Muscle of leg (tissue), 11 donors: ENCODE measurements around the gene DOCK1. TPM values are rescaled to one million over a fixed set of nuclear protein-coding genes. Genes with fewer than 3 reads are reported as not detected.

Experiments
- DNase-seq: peaks from one replicate; pipeline ENCODE4 v3.0.0; 2013
- H3K27ac ChIP-seq: one replicate; pipeline ENCODE4 v1.5.1; 2013; ENCODE audit warnings: mild to moderate bottlenecking, low read length, control low read depth
- H3K27me3 ChIP-seq: one replicate; pipeline ENCODE4 v1.6.1; 2013; ENCODE audit warnings: low read length; ENCODE audit not compliant: control insufficient read depth, insufficient read depth
- H3K36me3 ChIP-seq: one replicate; pipeline ENCODE4 v1.6.1; 2013; ENCODE audit warnings: low read length; ENCODE audit not compliant: control insufficient read depth, insufficient read depth
- H3K4me1 ChIP-seq: one replicate; pipeline ENCODE4 v1.6.1; 2013; ENCODE audit warnings: low read length; ENCODE audit not compliant: control insufficient read depth, insufficient read depth
- H3K4me3 ChIP-seq: one replicate; pipeline ENCODE4 v1.5.1; 2013; ENCODE audit warnings: low read length, control low read depth
- H3K9me3 ChIP-seq: replicated peaks from 2 replicates; pipeline ENCODE4 v1.6.1; 2013; ENCODE audit warnings: low read depth, low read length; ENCODE audit not compliant: control insufficient read depth
- whole genome bisulfite sequencing: methylation state at CpG from one replicate; pipeline ENCODE4 v1.1.5; 2013; ENCODE audit warnings: missing lambda C conversion rate; ENCODE audit not compliant: insufficient coverage; 5-methylcytosine and 5-hydroxymethylcytosine counted together
- polyA plus RNA-seq, 8 donors: library from polyadenylated mRNA; unstranded; fragments of 120-200 nt; gene quantifications; one replicate each; pipeline versions ENCODE4 v1.2.1 to v1.2.3, GENCODE V29; 2013; ENCODE audit warnings: inconsistent platforms in 1 of 8, low replicate concordance in 1 of 8; ENCODE audit not compliant: insufficient read length in 8 of 8, insufficient read depth in 1 of 8
- total RNA-seq: library from RNA; stranded (reverse); fragments of 120-200 nt; gene quantifications from one replicate; pipeline ENCODE4 v1.2.4, GENCODE V29; 2013

DOCK1 gene
- total and polyA plus RNA-seq, 9 donors = 27.3 to 52.9 (median 37.1) TPM

DNA sequence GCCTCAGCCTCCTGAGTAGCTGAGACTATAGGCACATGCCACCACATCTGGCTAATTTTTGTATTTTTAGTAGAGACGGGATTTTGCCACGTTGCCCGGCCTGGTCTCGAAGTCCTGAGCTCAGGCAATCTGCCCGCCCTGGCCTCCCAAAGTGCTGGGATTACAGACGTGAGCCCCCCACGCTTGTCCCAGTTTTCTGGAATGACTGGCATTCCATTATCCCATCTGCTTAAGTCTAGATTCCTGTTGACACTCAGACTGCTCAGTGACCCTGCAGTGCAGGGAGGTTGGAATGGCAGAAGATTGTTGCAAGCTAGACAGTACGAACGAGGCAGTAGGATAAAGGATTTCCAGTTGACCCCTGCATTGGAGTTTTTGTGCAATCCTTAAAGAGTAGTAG lies 508.8 kb downstream of the DOCK1 start:
- Histone ChIP-seq H3K36me3 (peaks cover 30% of the 10 kb centered on the region), H3K27ac (no peak overlapping the region), H3K4me3 (no peak overlapping the region), H3K27me3 (no peaks in the 10 kb centered on the region), H3K9me3 (no peaks in the 10 kb centered on the region), H3K4me1 (peaks cover 18% of the 10 kb centered on the region)
- 91% methylated on average over 6 of the region's 9 CpGs for WGBS
- DNase-seq = no peak

- 40% methylated on average over 1 of the region's 9 CpGs for WGBS
Observed at GRCh38 chr10:127415116-127415515, 509.9 kb downstream of the DOCK1 start.

DNA sequence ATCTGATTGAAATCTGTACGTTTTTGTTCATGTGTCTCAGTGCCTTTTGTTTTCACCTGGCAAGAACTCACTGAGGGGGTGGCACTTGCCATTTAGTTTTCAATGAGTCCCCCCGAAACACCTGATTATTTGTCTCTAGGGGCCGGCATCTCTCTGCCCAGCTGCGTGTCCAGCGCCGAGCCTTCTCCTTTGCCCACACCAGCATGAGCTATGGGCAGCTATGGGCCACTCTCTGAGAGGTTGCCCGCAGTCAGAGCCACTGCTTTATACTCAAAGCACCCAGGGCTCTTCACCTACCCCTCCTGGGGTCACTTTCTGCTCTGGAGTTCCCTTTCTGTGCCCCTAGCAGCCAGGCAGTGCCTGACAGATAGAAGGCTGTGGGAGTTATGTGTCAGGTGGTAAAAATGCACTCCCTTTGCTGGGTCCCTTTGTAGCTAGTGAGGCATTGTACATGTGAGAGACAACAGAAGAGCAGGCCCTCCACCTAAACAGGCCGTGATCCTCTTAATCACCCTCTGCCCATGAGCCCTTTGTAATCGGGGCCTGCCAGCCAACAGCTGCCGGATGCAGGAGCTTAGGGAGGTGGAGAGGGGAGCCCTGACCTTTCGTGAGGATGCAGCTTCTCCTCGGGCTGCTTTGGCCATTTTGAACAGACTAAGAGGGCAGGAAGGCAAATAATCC lies 510.8 kb downstream of the DOCK1 start:
- peaks cover 38% of the 10 kb centered on the region for H3K36me3 ChIP-seq
- whole genome bisulfite sequencing = 76% methylated on average over 8 of the region's 12 CpGs

More at GRCh38 chr10:127415116-127415515, 509.9 kb downstream of the DOCK1 start:
- H3K27ac ChIP-seq = no peak overlapping the region
- no peaks in the 10 kb centered on the region for H3K27me3 ChIP-seq
- peaks cover 40% of the 10 kb centered on the region for H3K36me3 ChIP-seq
- no peak for DNase-seq
- no peaks in the 10 kb centered on the region for H3K9me3 ChIP-seq
- peaks cover 18% of the 10 kb centered on the region for H3K4me1 ChIP-seq
- no peak overlapping the region for H3K4me3 ChIP-seq

GRCh38 chr10:127417031-127417430 lies 511.8 kb downstream of the DOCK1 start:
- DNase-seq = no peak
- peaks cover 18% of the 10 kb centered on the region for H3K4me1 ChIP-seq
- 85% methylated on average over 6 of the region's 10 CpGs for WGBS
- H3K36me3 ChIP-seq = peaks cover 38% of the 10 kb centered on the region
- no peaks in the 10 kb centered on the region for H3K9me3 ChIP-seq
- H3K27me3 ChIP-seq = no peaks in the 10 kb centered on the region
- no peak overlapping the region for H3K27ac ChIP-seq
- H3K4me3 ChIP-seq = no peak overlapping the region

More for the DNA sequence above, 510.8 kb downstream of the DOCK1 start:
- Histone ChIP-seq H3K27ac (no peak overlapping the region), H3K4me3 (no peak overlapping the region), H3K9me3 (no peaks in the 10 kb centered on the region), H3K4me1 (peaks cover 18% of the 10 kb centered on the region), H3K27me3 (no peaks in the 10 kb centered on the region)
- DNase-seq = no peak

DNA sequence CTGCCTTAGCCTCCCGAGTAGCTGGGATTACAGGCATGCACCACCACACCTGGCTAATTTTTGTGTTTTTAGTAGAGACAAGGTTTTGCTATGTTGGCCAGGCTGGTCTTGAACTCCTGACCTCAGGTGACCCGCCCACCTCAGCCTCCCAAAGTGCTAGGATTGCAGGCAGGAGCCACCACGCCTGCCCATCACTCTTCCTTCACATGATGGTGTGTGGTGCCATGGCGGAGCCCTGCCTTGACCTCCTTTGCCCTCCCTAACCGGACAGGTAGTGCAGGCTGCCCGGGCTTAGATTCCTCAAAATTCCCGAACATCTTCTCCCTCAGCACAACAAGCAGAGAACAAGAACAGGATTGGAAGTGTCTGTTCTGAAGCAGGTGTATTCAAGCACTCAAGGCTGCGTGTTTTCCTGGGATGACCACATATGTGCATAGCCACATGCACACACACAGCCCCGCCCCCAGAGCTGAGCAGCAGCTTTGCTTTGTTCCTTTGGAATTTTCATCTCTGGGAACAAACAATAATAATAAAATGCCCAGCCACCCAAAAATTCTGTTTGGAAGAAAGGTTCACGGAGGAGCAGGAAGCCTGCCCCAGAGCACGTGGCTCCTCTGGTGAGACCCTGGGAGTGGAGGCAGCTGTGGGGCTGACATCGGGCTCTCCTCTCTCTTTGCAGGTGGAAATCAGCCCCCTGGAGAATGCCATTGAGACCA lies 512.6 kb downstream of the DOCK1 start:
- 85% methylated on average over 4 of the region's 12 CpGs for WGBS
- Histone ChIP-seq H3K9me3 (no peaks in the 10 kb centered on the region), H3K27me3 (no peaks in the 10 kb centered on the region), H3K4me1 (peaks cover 18% of the 10 kb centered on the region), H3K36me3 (peaks cover 35% of the 10 kb centered on the region), H3K4me3 (no peak overlapping the region), H3K27ac (no peak overlapping the region)
- DNase-seq = no peak

GRCh38 chr10:127418536-127419168 lies 513.4 kb downstream of the DOCK1 start:
- H3K27me3 ChIP-seq = no peaks in the 10 kb centered on the region
- no peaks in the 10 kb centered on the region for H3K9me3 ChIP-seq
- 84% methylated on average over 10 of the region's 13 CpGs for WGBS
- H3K4me3 ChIP-seq = no peak overlapping the region
- peaks cover 35% of the 10 kb centered on the region for H3K36me3 ChIP-seq
- no peak overlapping the region for H3K27ac ChIP-seq
- DNase-seq = no peak
- H3K4me1 ChIP-seq = peaks cover 13% of the 10 kb centered on the region

DNA sequence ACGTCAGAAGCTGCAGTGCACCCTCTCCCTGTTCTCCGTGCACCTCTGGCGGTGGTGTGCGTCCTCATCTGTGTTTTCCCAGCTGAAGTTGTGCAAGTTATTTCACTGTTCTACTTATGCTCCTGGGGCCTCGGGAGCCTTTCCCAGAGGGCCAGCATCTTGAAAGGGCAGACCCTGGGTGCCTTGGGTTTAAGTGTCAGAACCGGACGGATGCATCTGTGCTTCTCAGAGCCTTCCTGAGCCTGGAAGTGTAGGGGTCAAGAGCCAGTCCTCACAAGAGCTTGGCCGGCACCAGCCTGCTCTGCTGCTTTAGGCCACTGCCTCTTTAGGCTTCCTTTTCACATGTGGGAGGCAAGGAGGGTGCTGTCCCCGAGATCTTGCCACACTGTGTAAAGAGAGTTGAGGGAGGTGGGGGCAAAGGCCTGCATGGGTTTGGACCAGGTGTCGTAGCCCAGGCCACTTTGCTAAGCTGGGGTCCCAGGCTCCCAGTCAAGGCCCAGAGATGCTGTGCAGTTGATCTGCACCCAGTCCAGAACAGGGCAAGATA lies 515.0 kb downstream of the DOCK1 start:
- 93% methylated on average over 9 of the region's 10 CpGs for WGBS
- peaks cover 35% of the 10 kb centered on the region for H3K36me3 ChIP-seq

GRCh38 chr10:127423218-127423915 lies 518.1 kb downstream of the DOCK1 start:
- DNase-seq = no peak
- no peaks in the 10 kb centered on the region for H3K9me3 ChIP-seq
- no peak overlapping the region for H3K27ac ChIP-seq
- WGBS = 64% methylated on average over 3 of the region's 8 CpGs
- peaks cover 12% of the 10 kb centered on the region for H3K4me1 ChIP-seq
- H3K27me3 ChIP-seq = no peaks in the 10 kb centered on the region
- no peak overlapping the region for H3K4me3 ChIP-seq
- H3K36me3 ChIP-seq = peaks cover 46% of the 10 kb centered on the region

More for the DNA sequence above, 515.0 kb downstream of the DOCK1 start:
- no peaks in the 10 kb centered on the region for H3K27me3 ChIP-seq
- H3K4me1 ChIP-seq = peaks cover 24% of the 10 kb centered on the region
- no peaks in the 10 kb centered on the region for H3K9me3 ChIP-seq
- H3K27ac ChIP-seq = no peak overlapping the region
- no peak for DNase-seq
- H3K4me3 ChIP-seq = no peak overlapping the region

DNA sequence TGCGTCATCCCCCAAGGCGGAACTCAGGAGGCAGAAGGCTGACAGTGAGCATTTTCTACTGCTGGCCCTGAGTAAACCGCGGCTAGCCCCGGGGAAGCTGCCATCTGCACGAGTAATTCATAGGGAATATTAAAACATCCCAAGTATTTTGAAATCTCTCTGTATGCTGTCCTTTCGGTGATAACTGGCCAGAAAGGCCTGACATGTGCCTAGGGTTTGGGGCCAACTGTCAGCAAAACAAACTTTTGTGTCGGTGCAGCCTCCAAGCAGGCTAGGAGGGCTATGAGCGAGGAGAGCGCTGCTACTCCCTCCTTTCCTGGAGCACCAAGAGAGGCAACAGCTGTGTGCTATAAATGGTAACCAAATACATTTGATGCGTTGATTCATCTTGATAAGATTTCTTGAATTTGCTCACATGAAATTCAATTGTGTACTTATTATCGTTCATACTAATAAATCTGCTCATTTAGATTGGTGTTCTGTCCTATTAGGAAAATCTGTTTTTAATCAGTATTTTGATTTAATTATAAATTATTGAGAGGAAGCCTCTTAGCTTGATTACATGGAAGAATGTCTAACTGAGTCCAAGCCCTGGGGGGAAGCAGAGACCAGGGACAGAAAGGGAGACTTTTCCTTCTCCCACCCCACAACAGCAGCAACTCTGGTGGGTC lies 519.5 kb downstream of the DOCK1 start:
- no peaks in the 10 kb centered on the region for H3K27me3 ChIP-seq
- no peaks in the 10 kb centered on the region for H3K9me3 ChIP-seq
- peaks cover 38% of the 10 kb centered on the region for H3K36me3 ChIP-seq
- peak; percentile 63 for DNase-seq
- WGBS = 71% methylated on average over 5 of the region's 12 CpGs
- peak overlapping the region; percentile 62 for H3K27ac ChIP-seq
- peaks cover 12% of the 10 kb centered on the region for H3K4me1 ChIP-seq
- H3K4me3 ChIP-seq = no peak overlapping the region
